AG04449 (cell line): ENCODE measurements around the gene PRLH.

Experiments used
- CTCF ChIA-PET: fragments of 350-600 bp; formaldehyde crosslinking; extraction: SDS; loops from one replicate; lab custom pipeline; 2021; ENCODE audit warnings: antibody characterized with exemption; lab: Yijun Ruan, JAX
- POLR2A ChIA-PET: fragments of 400-600, 350-600 bp; formaldehyde crosslinking; extraction: SDS; loops from one replicate; lab custom pipeline; 2020; ENCODE audit warnings: antibody characterized with exemption, inconsistent platforms; lab: Yijun Ruan, JAX
- DNase-seq: peaks from one replicate; pipeline ENCODE4 v3.0.0-alpha.2; 2010; ENCODE audit warnings: low read depth, low spot score
- H3K4me3 ChIP-seq: 2 replicates; pipeline ENCODE4 v1.5.1; 2011; ENCODE audit warnings: low read depth, mild to moderate bottlenecking, control low read depth, low read length
- TF ChIP-seq, protein P1 (sequence below): IDR thresholded peaks from one replicate; pipeline ENCODE4 v1.5.1; 2011; ENCODE audit warnings: mild to moderate bottlenecking, moderate library complexity, low read length, control low read depth, inconsistent platforms; ENCODE audit not compliant: insufficient read depth; ENCODE audit errors: missing control alignments

The PRLH gene

GRCh38 chr2:237572742-237573101 lies 6.3 kb downstream of the PRLH start:
- no peak overlapping the region for H3K4me3 ChIP-seq
- no peak for DNase-seq
- ChIA-PET POLR2A (interaction anchor here (1.7 kb wide), 1 partner anchor 60 kb away, joined by 6 read pairs; no protein-coding TSS in a partner anchor), CTCF (interaction anchor here (0.6 to 7.9 kb wide), 94 partner anchors 10 to 499 kb away, joined by 3 to 291 read pairs (median 7); partner anchors contain the start of genes COL6A3, COPS8 and MLPH)
- TF ChIP-seq, protein P1, sequence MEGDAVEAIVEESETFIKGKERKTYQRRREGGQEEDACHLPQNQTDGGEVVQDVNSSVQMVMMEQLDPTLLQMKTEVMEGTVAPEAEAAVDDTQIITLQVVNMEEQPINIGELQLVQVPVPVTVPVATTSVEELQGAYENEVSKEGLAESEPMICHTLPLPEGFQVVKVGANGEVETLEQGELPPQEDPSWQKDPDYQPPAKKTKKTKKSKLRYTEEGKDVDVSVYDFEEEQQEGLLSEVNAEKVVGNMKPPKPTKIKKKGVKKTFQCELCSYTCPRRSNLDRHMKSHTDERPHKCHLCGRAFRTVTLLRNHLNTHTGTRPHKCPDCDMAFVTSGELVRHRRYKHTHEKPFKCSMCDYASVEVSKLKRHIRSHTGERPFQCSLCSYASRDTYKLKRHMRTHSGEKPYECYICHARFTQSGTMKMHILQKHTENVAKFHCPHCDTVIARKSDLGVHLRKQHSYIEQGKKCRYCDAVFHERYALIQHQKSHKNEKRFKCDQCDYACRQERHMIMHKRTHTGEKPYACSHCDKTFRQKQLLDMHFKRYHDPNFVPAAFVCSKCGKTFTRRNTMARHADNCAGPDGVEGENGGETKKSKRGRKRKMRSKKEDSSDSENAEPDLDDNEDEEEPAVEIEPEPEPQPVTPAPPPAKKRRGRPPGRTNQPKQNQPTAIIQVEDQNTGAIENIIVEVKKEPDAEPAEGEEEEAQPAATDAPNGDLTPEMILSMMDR: no peak

DNA sequence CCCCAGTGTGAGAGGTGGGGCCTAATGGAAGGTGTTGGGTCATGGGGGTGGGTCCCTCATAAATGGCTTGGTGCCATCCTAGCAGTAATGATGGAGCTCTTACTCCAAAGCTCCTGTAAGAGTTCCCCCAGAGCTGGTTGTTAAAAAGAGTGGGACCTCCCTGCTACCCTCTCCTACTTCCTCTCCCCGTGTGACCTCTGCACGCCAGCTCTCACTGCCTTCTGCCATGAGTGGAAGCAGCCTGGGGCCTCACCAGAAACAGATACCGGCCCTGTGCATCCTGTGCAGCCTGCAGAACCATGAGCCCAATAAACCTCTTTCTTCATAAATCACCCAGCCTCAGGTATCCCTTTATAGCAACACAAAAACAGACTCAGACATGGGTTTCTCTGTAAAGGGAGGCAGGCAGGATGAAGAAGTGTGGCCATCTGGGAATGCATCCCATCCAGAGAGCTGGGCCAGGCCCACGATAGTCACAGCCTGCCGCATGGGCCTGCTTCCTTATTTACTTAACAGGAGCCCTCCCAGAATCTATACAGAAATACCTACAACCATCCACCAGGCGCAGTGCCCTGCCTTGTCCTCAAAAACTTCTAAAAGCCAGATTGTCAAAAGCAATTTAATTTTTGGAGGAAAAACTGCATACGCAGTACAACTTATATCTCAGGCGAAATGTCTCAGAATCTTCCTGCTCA lies 7.5 kb downstream of the PRLH start:
- CTCF ChIA-PET: interaction anchor here (0.9 to 7.9 kb wide), 19 partner anchors 10 to 488 kb away, joined by 3 to 291 read pairs (median 39); partner anchors contain the start of gene COPS8
- POLR2A ChIA-PET: no interaction called here
- DNase-seq: no peak
- H3K4me3 ChIP-seq: no peak overlapping the region
- TF ChIP-seq, protein P1: no peak

GRCh38 chr2:237574467-237574866 lies 8.1 kb downstream of the PRLH start:
- TF ChIP-seq, protein P1: no peak
- DNase-seq: no peak
- no peak overlapping the region for H3K4me3 ChIP-seq
- ChIA-PET CTCF (interaction anchor here (1.2 to 7.9 kb wide), 11 partner anchors 9 to 481 kb away, joined by 3 to 291 read pairs (median 79); no protein-coding TSS in a partner anchor), POLR2A (no interaction called here)

DNA sequence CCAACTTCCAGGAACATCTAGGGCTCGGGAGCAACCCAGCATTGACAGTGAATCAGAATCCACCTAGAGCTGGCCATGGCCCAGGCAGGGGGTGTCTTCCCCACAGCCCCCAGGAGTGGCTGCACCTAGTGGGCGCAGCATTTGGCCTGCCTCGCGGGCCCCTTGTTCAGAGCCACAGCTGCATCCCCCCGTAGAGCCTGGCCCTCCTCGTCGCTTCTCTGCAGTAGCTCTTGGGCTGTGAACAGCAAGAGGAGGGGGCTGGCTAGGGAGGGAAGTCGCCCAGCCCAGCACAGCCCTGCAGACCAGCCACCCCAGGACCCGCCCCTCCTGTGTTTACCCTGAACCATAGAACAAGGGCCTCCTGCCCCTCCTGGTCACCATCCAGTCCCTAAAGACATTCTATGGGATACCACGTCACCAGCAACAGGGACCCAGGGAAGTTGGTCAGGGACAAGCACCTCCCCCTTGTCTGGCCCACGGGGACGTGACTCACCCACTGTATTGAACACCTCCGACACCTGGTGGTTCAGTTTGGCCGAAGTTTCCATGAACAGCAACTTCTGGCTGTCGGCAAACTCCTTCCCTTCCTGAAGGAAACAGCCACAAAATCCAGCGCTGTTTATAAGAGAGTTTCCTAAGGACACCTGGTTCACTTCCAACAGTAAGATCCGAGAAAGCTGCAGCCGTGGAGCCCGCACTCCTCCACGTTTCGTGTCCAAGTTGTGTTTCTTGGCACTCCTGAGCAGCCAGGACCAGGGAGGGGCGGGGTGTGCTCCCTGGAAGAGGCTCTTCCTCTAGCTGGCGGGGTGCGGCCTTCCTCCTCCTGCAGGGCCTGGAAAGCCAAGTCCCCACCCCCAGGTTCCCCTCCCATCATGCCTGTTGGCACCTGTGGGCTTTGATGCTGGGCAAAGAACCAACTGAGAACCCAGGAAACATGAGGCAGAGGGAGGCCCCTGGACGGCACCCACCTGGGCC lies 8.8 kb downstream of the PRLH start:
- ChIA-PET CTCF (interaction anchor here (0.6 to 13.6 kb wide), 10 partner anchors 15 to 482 kb away, joined by 3 to 291 read pairs (median 46); no protein-coding TSS in a partner anchor), POLR2A (no interaction called here)
- DNase-seq: no peak
- TF ChIP-seq, protein P1: no peak
- no peak overlapping the region for H3K4me3 ChIP-seq

DNA sequence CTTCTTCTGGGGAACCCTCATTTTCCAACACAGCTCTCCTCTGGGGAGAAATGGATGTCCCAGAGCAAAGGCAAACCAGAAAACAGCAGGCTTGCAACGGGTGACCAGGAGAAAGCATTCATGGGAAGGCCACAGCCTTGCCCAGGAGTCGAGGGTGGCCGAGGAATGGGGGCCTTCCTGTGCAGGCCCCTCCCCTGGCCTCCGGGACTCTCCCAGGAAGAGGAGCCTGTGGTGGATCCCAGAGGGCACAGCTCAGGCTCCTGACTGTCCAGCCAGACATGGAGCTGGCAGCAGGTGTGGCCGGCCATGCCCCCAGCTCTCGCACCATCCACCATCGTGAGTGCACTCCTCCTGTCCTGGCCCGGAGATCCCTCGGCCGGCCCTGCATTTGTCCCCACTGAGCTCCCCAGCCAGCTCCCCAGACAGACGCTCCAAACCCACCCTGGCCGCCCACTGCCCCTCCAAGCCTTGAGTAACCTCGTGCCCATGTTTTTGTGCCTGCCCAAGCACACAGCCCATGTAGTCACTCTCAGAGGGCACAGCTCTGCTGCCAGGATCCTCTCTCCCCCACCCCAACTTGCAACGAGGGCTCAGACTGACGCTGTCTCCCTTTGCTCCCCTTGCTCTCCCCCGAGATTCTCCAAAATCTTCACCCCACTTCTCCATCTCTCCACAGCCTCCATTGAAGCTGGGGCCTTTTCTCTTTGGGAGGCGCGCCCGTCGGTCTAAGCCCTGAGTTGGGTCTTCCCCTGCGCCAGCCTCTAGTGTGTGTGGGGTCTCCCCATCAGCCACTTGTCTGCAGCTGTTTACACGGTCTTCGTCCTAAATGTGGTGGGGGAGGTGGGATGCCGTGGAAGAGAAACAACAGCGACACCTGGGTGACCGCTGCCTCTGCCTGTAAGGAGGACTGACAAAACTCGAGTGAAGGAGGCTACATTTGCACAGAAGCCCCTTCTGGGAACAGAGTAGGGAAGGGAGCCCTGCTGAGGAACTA lies 9.8 kb downstream of the PRLH start:
- DNase-seq: no peak
- CTCF ChIA-PET: interaction anchor here (0.6 to 13.6 kb wide), 8 partner anchors 10 to 170 kb away, joined by 3 to 291 read pairs (median 5); no protein-coding TSS in a partner anchor
- POLR2A ChIA-PET: no interaction called here
- H3K4me3 ChIP-seq: no peak overlapping the region
- TF ChIP-seq, protein P1: no peak
